Chondrocyte (in vitro differentiated cells): ENCODE data around the gene SPEM1. TPM values are rescaled to one million over a fixed set of nuclear protein-coding genes. Genes with fewer than 3 reads are reported as not detected.

Experiments used
- DNase-seq: peaks from one replicate; pipeline ENCODE4 v3.0.0; 2021; ENCODE audit warnings: mixed read lengths, low spot score
- H3K27ac Mint-ChIP-seq: one replicate; pipeline ENCODE4 v1.8.0; 2021; ENCODE audit warnings: mild to moderate bottlenecking, moderate library complexity, mixed read lengths; ENCODE audit not compliant: unreplicated experiment
- H3K27me3 Mint-ChIP-seq: 2 replicates; pipeline ENCODE4 v1.8.0; 2021; ENCODE audit warnings: low read depth, mixed read lengths
- H3K36me3 Mint-ChIP-seq: 2 replicates; pipeline ENCODE4 v1.8.0; 2021; ENCODE audit warnings: low read depth, mixed read lengths
- H3K4me1 Mint-ChIP-seq: 2 replicates; pipeline ENCODE4 v1.8.0; 2021; ENCODE audit warnings: low read depth, mild to moderate bottlenecking, mixed read lengths
- H3K4me3 Mint-ChIP-seq: one replicate; pipeline ENCODE4 v1.8.0; 2021; ENCODE audit warnings: mild to moderate bottlenecking, moderate library complexity, mixed read lengths; ENCODE audit not compliant: unreplicated experiment
- H3K9me3 Mint-ChIP-seq: 2 replicates; pipeline ENCODE4 v1.8.0; 2021; ENCODE audit warnings: low read depth, mixed read lengths
- CTCF ChIP-seq: fragments of 200-600 bp; sonication (generic); IDR thresholded peaks from 2 replicates; pipeline ENCODE4 v1.5.0; 2021; ENCODE audit warnings: antibody characterized with exemption, mild to moderate bottlenecking, moderate library complexity
- total RNA-seq: library from RNA; stranded (reverse); gene quantifications from 3 replicates; pipeline ENCODE4 v1.2.1, GENCODE V29; 2021

The SPEM1 gene
- total RNA-seq, 1 donor from 2014 or later: not detected

GRCh38 chr17:7416323-7416722 is 3.8 kb upstream of the SPEM1 start:
- no peaks in the 10 kb centered on the region for H3K4me1 Mint-ChIP-seq
- H3K9me3 Mint-ChIP-seq: no peaks in the 10 kb centered on the region
- no peak overlapping the region for H3K27ac Mint-ChIP-seq
- peaks cover 17% of the 10 kb centered on the region for H3K36me3 Mint-ChIP-seq
- TF ChIP-seq CTCF: no peak
- DNase-seq: no peak
- H3K4me3 Mint-ChIP-seq: no peak overlapping the region
- no peaks in the 10 kb centered on the region for H3K27me3 Mint-ChIP-seq

GRCh38 chr17:7417056-7417655 is 3.0 kb upstream of the SPEM1 start:
- H3K27me3 Mint-ChIP-seq: no peaks in the 10 kb centered on the region
- no peak overlapping the region for H3K27ac Mint-ChIP-seq
- H3K9me3 Mint-ChIP-seq: no peaks in the 10 kb centered on the region
- H3K4me3 Mint-ChIP-seq: no peak overlapping the region
- no peaks in the 10 kb centered on the region for H3K4me1 Mint-ChIP-seq
- no peak for DNase-seq
- peaks cover 15% of the 10 kb centered on the region for H3K36me3 Mint-ChIP-seq
- no peak for TF ChIP-seq CTCF

- no peaks in the 10 kb centered on the region for H3K9me3 Mint-ChIP-seq
- H3K27ac Mint-ChIP-seq: no peak overlapping the region
- H3K36me3 Mint-ChIP-seq: peaks cover 12% of the 10 kb centered on the region
- no peak for TF ChIP-seq CTCF
- no peak for DNase-seq
- no peaks in the 10 kb centered on the region for H3K27me3 Mint-ChIP-seq
- no peak overlapping the region for H3K4me3 Mint-ChIP-seq
- H3K4me1 Mint-ChIP-seq: no peaks in the 10 kb centered on the region
These were observed 1.5 kb upstream of the SPEM1 start for GRCh38 chr17:7418472-7419152.

- H3K4me3 Mint-ChIP-seq: no peak overlapping the region
- H3K9me3 Mint-ChIP-seq: no peaks in the 10 kb centered on the region
- peaks cover 6% of the 10 kb centered on the region for H3K36me3 Mint-ChIP-seq
- no peak for DNase-seq
- no peaks in the 10 kb centered on the region for H3K27me3 Mint-ChIP-seq
- H3K27ac Mint-ChIP-seq: no peak overlapping the region
- TF ChIP-seq CTCF: no peak
- no peaks in the 10 kb centered on the region for H3K4me1 Mint-ChIP-seq
These were observed 1.1 kb downstream of the SPEM1 start for GRCh38 chr17:7421186-7421585.

- no peaks in the 10 kb centered on the region for H3K4me1 Mint-ChIP-seq
- H3K4me3 Mint-ChIP-seq: no peak overlapping the region
- no peaks in the 10 kb centered on the region for H3K27me3 Mint-ChIP-seq
- no peaks in the 10 kb centered on the region for H3K9me3 Mint-ChIP-seq
- DNase-seq: no peak
- no peaks in the 10 kb centered on the region for H3K36me3 Mint-ChIP-seq
- H3K27ac Mint-ChIP-seq: no peak overlapping the region
- no peak for TF ChIP-seq CTCF
These were observed 3.6 kb downstream of the SPEM1 start for GRCh38 chr17:7423679-7424078.
